Peyer's patch (tissue), 4 donors: ENCODE measurements around the gene GAK. TPM values are rescaled to one million over a fixed set of nuclear protein-coding genes. Genes with fewer than 3 reads are reported as not detected.

Source experiments
- DNase-seq, 3 donors: peaks; one replicate each; pipeline ENCODE4 v3.0.0-alpha.2; 2017 to 2019
- H3K27ac ChIP-seq, 4 donors: fragments of 200-600 bp; sonication (generic); one replicate each; pipeline ENCODE4 v1.5.1; 2016 to 2019
- H3K27me3 ChIP-seq, 2 donors: fragments of 200-600 bp; sonication (generic); one replicate each; pipeline ENCODE4 v1.5.1; 2019
- H3K36me3 ChIP-seq, 3 donors: fragments of 200-600 bp; sonication (generic); one replicate each; pipeline ENCODE4 v1.5.1; 2016 to 2019
- H3K4me1 ChIP-seq, 4 donors: fragments of 200-600 bp; sonication (generic); one replicate each; pipeline ENCODE4 v1.5.1; 2016 to 2019
- H3K4me3 ChIP-seq, 4 donors: fragments of 200-600 bp; sonication (generic); 1 replicate in 3 of 4; 2 replicates in 1 of 4; pipeline ENCODE4 v1.5.1; 2016 to 2019; ENCODE audit warnings: mild to moderate bottlenecking in 1 of 4
- H3K9me3 ChIP-seq, 4 donors: fragments of 200-600 bp; sonication (generic); one replicate each; pipeline ENCODE4 v1.5.1; 2016 to 2019; ENCODE audit warnings: mild to moderate bottlenecking in 1 of 4
- POLR2A ChIP-seq, 2 donors: fragments of 450-650 bp; IDR thresholded peaks; one replicate each; pipeline ENCODE4 v1.5.1; 2017; ENCODE audit warnings: antibody characterized with exemption in 2 of 2, mild to moderate bottlenecking in 2 of 2, moderate library complexity in 2 of 2
- total RNA-seq, 4 donors: library from RNA; depleted of rRNA; stranded (reverse); fragments of >200 nt; gene quantifications; one replicate each; pipeline ENCODE4 v1.1.0, GENCODE V29; 2016
- TF ChIP-seq, protein P1 (sequence below), 6 experiments: fragments of 450-650 bp in 4 of 6; fragments of 200-600 bp in 2 of 6; sonication (generic) in 1 of 6; IDR thresholded peaks; one replicate each; pipeline ENCODE4 v1.5.1; 2017 to 2019; ENCODE audit warnings: antibody characterized with exemption in 6 of 6, mild to moderate bottlenecking in 3 of 6, moderate library complexity in 1 of 6

The GAK gene
- total RNA-seq, 4 donors from 2014 or later = 248 to 362 (median 351) TPM

DNA sequence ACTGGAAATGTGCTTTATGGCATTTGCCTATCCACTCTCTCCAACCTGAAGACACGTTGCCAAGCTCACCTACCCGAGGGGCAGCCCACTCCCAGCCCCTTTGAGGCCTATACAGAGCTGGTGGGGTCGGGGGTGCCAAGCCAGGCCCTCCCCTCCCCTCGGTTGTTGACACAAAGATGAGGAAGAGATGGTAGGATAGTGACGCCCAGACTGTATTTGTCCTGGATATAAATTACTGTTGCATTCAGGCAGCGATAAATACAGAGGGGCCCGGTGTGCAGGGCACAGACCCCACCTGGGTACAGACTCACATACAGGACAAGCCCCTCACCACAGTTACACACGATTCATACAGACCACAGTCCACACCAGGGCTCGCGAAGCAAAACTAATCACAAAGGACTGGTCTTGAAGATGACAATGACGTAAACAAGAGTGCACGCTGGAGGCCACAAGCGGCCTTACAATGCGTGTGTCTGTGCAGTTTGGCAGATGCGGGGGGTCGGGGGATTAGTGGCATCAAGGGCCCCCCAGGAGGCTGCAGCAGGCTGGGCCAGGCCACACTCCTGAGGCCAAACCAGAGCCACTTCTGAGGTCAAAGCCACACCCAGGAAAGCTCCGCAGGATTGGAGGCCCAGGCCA lies 26.7 kb upstream of the GAK start:
- DNase-seq = peak in 1 of 3 donors; percentile 43
- Histone ChIP-seq H3K27ac (no peak overlapping the region), H3K4me1 (peaks cover 0 to 9% (median 0%) of the 10 kb centered on the region in 4 donors), H3K27me3 (no peaks in the 10 kb centered on the region), H3K36me3 (peaks cover 0 to 63% (median 0%) of the 10 kb centered on the region in 3 donors), H3K4me3 (no peak overlapping the region), H3K9me3 (no peaks in the 10 kb centered on the region)
- TF ChIP-seq, protein P1, sequence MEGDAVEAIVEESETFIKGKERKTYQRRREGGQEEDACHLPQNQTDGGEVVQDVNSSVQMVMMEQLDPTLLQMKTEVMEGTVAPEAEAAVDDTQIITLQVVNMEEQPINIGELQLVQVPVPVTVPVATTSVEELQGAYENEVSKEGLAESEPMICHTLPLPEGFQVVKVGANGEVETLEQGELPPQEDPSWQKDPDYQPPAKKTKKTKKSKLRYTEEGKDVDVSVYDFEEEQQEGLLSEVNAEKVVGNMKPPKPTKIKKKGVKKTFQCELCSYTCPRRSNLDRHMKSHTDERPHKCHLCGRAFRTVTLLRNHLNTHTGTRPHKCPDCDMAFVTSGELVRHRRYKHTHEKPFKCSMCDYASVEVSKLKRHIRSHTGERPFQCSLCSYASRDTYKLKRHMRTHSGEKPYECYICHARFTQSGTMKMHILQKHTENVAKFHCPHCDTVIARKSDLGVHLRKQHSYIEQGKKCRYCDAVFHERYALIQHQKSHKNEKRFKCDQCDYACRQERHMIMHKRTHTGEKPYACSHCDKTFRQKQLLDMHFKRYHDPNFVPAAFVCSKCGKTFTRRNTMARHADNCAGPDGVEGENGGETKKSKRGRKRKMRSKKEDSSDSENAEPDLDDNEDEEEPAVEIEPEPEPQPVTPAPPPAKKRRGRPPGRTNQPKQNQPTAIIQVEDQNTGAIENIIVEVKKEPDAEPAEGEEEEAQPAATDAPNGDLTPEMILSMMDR (IDR thresholded peaks at IDR 0.05) = no peak
- TF ChIP-seq POLR2A (IDR thresholded peaks at IDR 0.05) = no peak

DNA sequence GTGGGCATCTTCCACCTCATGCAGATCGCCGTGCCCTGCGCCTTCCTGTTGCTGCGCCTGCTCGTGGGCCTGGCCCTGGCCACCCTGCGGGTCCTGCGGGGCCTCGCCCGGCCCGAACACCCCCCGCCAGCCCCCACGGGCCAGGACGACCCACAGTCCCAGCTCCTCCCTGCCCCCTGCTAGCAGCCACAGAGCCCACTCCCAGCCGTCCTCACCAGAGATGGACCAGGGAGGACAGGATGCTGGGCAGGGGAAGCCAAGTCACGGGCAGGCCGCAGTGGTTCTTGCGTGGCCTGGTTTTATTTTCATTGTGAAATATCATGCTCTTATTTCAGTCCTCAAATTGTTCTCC lies 26.2 kb upstream of the GAK start:
- H3K27ac ChIP-seq = no peak overlapping the region
- TF ChIP-seq, protein P1 (IDR thresholded peaks at IDR 0.05) = no peak
- TF ChIP-seq POLR2A (IDR thresholded peaks at IDR 0.05) = no peak
- H3K4me1 ChIP-seq = peaks cover 0 to 5% (median 0%) of the 10 kb centered on the region in 4 donors
- peaks cover 0 to 65% (median 0%) of the 10 kb centered on the region in 3 donors for H3K36me3 ChIP-seq
- no peaks in the 10 kb centered on the region for H3K9me3 ChIP-seq
- H3K4me3 ChIP-seq = no peak overlapping the region
- H3K27me3 ChIP-seq = no peaks in the 10 kb centered on the region
- DNase-seq = no peak

DNA sequence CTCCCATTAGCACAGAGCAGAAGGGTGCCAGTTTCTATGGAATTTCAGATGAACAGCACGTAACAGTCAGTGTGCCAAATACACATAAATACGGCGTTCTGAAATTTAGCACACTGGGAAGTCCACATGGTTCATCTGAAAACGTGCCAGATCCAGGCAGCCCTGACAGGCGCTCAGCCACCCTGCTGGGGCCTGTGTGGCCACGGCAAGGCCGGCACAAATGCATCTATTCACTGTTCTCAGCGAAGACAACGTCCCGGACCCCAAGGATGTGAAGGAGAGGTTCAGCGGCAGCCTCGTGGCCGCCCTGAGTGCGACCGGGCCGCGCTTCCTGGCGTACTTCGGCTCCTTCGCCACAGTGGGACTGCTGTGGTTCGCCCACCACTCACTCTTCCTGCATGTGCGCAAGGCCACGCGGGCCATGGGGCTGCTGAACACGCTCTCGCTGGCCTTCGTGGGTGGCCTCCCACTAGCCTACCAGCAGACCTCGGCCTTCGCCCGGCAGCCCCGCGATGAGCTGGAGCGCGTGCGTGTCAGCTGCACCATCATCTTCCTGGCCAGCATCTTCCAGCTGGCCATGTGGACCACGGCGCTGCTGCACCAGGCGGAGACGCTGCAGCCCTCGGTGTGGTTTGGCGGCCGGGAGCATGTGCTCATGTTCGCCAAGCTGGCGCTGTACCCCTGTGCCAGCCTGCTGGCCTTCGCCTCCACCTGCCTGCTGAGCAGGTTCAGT lies 25.6 kb upstream of the GAK start:
- TF ChIP-seq, protein P1 (IDR thresholded peaks at IDR 0.05) = no peak
- TF ChIP-seq POLR2A (IDR thresholded peaks at IDR 0.05) = no peak
- peaks cover 0 to 66% (median 0%) of the 10 kb centered on the region in 3 donors for H3K36me3 ChIP-seq
- peak in 1 of 3 donors; percentile 50 for DNase-seq

DNA sequence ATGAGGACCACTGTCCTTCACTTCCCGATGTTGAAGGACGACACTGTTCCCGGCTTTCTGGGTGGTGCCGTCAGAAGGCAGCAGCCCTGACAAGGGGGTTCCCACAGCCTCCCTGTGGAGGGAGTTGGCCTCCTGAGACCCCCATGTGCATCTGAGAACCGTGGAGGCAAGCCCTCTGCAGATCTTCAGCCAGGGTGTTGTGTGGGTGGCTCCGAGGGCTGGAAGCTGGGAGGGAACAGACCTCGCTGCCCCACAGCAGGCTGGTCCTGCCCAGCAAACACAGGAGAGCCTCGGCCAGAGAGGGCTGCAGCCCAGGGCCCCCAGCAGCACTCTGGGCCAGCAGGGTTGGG lies 25.1 kb upstream of the GAK start:
- Histone ChIP-seq H3K4me1 (peaks cover 0 to under 1% (median 0%) of the 10 kb centered on the region in 4 donors), H3K27me3 (no peaks in the 10 kb centered on the region), H3K4me3 (no peak overlapping the region), H3K36me3 (peaks cover 0 to 61% (median 0%) of the 10 kb centered on the region in 3 donors), H3K9me3 (no peaks in the 10 kb centered on the region), H3K27ac (no peak overlapping the region)
- peak in 1 of 3 donors; percentile 31 for DNase-seq
- TF ChIP-seq POLR2A (IDR thresholded peaks at IDR 0.05) = no peak
- TF ChIP-seq, protein P1 (IDR thresholded peaks at IDR 0.05) = no peak

More for the DNA sequence above, 25.6 kb upstream of the GAK start:
- H3K9me3 ChIP-seq = no peaks in the 10 kb centered on the region
- no peaks in the 10 kb centered on the region for H3K27me3 ChIP-seq
- peaks cover 0 to 5% (median 0%) of the 10 kb centered on the region in 4 donors for H3K4me1 ChIP-seq
- no peak overlapping the region for H3K4me3 ChIP-seq
- H3K27ac ChIP-seq = no peak overlapping the region

DNA sequence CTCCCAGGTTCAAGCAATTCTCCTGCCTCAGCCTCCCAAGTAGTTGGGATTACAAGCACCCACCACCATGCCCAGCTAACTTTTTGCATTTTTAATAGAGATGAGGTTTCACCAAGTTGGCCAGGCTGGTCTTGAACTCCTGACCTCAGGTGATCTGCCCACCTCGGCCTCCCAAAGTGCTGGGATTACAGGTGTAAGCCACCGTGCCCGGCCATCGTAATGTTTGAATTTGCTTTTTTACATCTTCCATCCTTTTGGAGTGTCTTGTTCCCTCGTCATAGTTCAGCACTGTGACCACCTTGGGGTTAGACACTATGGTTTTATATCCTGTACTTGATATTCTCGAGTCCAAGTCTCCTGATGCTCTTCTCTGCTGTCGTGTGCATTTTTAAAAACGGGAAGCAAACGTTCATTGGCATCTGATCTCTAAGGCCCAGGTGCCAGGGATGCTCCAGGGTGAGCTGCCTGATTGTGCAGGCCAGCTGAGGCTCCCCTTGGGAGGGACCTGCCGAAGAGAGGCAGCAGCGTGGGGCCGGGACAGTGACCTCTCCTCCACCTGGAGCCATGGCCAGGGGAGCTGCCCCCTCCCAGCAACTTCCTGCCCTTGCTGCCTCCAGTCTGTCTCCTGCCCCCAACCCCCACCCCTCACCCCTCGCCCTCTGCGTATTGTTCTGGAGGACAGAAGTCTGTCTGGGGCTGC lies 24.6 kb upstream of the GAK start:
- no peak overlapping the region for H3K27ac ChIP-seq
- TF ChIP-seq, protein P1 (IDR thresholded peaks at IDR 0.05) = no peak
- TF ChIP-seq POLR2A (IDR thresholded peaks at IDR 0.05) = no peak
- DNase-seq = peak in 2 of 3 donors; percentile 34 to 42
- H3K36me3 ChIP-seq = peaks cover 0 to 55% (median 0%) of the 10 kb centered on the region in 3 donors
- no peak overlapping the region for H3K4me3 ChIP-seq
- no peaks in the 10 kb centered on the region for H3K9me3 ChIP-seq
- no peaks in the 10 kb centered on the region for H3K27me3 ChIP-seq
- no peaks in the 10 kb centered on the region for H3K4me1 ChIP-seq
